Limb (tissue), 2 donors: ENCODE measurements around the gene SERP2.
A peak's percentile ranks its signal among the peaks of the same experiment; 100 is the strongest.
"Not testable (repeated sequence)": the region's sequence is repeated elsewhere in the genome, so short reads cannot be mapped to it uniquely, and the experiment has no call there.

ENCODE experiments used
- DNase-seq, 2 donors: peaks; one replicate each; pipeline ENCODE4 v3.0.0-alpha.2; 2016; ENCODE audit errors: extremely low spot score in 2 of 2

SERP2 gene

DNA sequence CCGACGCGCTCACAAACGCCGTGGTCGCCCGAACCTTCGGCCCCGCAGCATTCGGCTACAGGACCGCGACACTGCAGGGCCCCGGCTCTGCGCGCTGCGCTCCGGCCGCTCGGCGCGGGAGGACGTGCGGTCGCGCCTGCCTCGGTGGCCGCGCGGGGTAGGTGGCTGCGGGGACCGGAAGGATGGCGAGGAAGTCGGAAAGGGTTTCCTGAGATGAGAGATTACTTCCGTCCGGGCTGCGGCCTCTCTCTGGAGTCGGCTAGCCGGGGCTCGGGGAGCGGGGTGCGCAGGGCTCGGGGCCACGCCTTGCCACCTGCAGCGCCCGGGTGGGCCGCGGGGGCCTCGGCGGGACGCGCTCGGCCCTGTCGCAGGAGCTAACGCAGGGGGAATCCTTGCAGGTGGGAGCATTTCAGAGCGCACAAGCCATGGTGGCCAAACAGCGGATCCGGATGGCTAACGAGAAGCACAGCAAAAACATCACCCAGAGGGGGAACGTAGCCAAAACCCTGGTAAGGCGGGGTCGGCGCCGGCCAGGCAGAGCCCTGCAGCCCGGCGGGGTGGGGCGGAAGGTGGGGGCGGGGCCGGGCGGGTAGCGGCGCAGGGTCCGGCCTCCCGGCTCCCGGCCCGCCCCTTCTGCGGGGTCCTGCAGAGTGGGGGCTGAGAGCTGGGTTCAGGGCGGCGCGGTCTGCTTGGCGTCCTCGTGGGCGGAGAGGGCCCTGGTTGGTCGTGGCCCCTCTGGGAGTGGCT, at the start of gene SERP2:
Gene SERP2 (plus strand): TSS at position 224 of the 747 bp plus-strand sequence. CDS start 202 bp downstream, at position 426.
- DNase-seq: peak in 1 of 2 donors; percentile 79

DNA sequence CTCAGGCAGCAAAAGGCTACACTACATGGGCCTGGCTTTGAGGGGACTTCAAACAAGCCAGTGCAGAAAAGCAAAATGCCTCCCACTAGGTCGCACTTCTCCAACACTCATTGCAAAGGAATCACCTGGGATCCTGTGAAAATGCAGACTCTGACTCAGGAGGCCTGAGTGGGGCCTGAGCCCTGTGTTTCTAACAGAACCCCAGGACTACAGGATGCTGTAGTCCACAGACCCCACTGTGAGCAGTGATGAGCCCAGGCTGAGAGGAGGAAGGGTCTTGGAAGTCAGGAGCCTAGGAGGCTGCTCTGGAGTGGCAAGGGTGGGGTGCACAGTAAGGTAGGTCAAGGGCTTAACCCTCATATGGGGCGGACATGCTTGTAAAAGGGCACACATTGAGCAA, 46.7 kb upstream of the SERP2 start:
- DNase-seq: no peak

DNA sequence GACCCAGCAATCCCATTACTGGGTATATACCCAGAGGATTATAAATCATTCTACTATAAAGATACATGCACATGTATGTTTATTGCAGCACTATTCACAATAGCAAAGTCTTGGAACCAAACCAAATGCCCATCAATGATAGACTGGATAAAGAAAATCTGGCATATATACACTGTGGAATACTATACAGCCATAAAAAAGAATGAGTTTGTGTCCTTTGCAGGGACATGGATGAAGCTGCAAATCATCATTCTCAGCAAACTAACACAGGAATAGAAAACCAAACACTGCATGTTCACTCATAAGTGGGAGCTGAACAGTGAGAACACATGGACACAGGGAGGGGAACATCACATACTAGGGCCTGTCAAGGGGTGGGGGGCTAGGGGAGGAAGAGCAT, 44.6 kb upstream of the SERP2 start:
- not testable (repeated sequence) for DNase-seq

DNA sequence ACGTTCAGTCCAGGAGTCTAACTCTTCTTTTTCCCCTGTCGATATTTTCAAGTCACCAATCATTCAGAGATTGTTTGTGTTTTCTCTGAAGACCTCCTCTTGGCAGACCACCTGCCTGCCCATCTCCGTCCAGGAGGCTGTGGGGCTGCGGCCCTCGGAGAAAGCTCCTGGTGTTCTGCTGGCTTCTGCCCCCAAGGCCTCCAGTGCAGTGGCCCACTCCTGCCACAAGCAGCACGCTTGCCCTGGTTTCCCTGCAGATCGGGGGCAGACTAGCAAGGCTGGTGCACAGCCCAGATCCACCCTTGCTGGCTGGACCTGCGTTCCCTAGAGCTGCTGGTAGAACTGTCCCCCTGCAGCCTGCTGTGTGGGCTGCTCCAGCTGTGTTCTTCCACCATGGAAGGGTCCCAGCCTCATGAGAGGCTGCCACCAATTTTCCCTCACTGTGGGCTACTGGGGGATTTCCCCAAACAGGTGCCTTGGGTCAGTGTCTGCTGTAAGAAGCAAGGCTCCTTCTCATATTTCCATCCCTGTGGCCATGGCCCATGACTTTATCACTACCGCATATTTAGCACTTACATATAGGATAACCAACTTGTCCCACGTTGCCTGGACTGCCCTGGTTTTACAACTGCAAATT, 43.6 kb upstream of the SERP2 start:
- no peak for DNase-seq

DNA sequence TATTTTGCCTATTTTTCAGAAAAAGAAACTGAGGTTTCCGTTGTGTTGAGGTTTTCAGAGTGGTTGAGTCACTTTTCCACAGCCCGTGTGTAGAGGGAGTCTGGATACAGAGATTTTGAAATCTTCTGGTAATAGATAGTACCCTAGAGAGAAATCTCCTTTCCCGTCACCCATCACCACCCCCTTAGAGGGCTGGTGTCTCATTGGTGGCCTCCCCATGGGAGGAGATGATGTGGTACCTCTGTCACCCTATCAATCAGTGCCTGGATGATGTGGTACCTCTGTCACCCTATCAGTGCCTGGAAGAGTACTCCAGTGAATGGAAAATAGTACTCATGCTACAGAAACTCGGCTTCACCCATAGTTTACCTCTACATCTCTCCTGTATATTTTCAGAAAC, 42.2 kb upstream of the SERP2 start:
- no peak for DNase-seq

DNA sequence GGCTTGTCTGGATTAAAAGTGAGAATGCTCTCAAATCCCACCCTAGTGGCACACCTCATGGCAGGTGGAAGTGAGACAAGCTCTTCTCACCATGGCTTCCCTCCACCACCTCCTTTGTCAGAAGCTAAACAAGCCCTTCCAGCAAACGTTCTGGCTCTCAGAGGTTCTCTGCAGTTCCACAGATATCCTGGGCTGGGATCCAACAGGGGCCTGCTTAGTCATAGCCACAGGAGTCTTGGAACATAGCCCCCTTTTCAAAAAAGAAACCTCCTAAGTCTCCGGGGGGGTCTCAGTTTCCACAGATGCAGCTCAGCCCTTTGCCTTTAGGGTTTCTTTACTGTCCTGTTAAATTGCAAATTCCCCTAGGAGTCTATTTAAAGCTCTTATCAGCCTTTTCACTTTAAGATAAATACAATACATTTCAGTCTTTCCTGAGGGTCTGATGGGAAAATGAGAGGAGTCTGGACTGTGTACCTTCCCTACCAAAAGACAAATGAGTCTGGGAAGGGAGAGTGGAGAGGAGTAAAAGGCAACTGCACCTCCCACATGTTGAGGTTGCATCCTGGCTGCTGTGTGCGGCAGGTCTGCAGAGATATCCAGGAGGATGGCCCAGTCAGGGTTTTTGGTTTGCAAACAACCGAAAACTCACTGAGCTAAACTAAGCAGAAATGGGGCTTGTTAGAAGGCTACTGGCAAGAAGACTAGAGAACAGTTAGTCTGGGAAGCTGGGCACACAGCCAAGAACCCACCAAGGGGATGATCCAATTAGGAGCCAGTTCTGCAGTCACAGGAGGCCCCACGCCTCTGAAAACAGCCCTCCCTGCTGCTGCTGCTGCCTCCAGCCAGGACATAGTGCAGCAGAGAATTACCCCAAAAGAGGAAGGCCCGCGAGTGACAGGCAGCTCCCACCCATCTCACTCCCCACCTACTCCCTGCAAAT, 41.4 kb upstream of the SERP2 start:
- peak; percentile 75 to 85 for DNase-seq

DNA sequence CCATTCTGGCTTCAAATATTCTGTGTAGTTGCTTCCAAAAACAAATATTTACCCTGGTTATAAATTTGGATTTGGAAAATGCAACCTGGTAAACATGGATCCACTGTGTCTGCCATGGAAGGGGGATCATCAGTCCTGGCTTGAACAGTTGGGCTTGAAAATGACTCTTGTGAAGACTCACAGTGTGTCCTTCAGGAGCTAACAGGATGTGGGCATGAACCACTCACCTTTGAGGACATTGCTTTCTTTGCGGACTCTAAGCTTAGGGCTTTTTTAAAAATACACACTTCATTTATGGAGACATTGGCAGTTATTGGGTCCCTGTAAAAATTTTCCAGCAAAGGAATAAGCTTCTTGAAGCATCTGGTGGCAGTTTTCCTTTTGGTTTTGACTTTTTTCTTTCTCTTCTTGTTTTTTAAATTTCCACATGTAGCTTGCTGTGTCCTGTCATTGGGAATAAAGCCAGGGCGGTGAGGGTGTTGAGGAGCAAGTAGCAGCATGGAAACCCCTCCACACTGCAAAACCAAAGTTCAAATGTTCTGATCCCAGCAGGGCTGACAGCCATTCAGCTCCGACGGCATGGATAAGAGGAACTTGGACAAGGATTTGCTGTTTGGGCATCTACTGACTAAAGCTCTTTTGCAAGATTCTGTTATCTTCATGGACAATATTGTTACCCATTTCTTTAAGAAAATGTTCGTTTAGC, 39.5 kb upstream of the SERP2 start:
- DNase-seq: no peak

DNA sequence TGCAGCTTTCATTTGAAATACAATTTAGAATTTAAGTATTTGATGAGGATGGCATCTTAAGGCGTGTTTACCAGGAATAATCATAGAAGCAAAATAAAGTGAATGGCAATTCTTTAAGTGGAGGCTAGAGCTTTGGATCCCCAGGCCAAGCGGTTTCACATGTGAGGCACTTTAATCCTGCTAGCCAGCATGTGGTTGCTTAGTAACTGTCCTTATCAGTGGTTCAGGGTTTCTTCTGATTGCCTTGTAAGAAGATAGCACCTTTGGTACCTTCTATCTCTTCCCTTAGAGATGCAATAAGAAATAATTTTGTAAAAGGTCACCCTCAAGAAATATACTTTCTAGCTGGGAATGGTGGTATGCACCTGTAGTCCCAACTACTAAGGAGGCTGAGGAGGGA, 38.9 kb upstream of the SERP2 start:
- DNase-seq: no peak

DNA sequence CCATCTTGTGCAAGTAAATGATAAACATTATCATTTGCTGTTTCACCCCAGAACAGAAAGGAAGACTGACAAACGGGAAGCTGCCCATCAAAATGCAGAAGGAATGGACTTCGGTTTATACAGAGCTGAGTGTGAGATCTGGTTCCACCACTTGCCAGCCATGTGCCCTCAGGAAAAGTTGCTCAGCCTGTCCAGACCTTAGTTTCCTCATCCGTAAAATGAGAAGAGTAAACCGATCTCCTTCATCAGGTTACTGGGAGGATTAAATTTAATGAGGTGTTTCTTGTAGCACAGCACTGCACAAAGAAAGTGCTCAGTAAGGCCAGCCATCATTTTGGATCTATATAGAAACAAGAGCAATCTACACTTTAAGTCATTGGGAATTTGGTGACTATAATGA, 36.7 kb upstream of the SERP2 start:
- DNase-seq: no peak

DNA sequence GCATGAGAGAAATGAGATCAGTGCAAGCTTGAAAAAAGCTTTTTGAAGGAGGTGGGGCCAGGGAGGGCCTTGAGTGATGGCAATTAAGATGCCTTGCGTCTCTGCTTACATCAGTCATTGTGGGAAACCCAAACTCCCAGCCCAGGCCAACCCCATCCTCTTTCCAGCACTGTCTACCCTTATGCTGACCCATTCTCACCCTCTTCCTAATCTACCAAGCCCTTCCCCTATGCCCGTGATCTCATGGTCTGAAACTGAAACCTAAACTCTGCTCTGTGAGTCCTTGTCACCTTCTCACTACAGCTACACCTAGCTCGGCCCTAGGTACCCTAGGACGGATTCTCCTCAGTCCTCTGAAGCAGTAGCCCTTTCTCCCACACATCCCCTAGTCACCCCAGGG, 36.0 kb upstream of the SERP2 start:
- DNase-seq: no peak

DNA sequence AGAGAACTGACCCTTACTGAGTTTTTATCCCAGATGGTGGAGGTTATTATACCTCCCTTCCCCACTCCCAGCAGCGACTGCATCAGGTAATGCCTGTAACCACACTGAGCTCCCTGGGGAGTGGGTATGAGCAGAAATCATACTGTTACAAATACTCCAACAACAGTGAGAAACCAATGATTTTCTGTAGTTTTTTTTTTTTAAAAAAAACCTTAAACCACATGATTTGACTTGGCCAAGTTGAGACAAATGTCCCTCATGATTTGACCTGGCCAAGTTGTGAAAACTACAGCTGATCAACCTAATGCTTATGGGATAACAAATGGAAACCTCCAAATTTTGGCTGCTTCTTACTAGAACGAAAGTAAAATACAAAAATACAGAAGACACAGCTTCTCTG, 33.1 kb upstream of the SERP2 start:
- DNase-seq: no peak

DNA sequence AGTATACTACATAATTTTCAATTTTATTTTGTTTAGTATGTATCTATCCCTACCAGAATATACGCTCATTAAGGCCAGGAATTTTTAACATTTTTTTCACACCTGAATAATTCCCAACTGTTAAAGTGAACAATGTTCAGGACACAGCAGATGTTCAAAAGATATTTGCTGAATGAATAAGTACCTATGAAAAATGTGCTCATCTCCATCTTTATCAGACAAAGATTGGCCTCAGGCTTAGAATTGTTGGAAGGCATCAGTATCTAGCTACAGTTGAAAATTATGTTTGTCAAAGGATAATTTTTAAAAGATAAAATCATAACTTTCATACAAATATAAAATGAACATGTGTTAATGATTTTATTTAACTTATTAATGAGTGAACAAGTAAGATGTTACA, 30.9 kb upstream of the SERP2 start:
- no peak for DNase-seq

DNA sequence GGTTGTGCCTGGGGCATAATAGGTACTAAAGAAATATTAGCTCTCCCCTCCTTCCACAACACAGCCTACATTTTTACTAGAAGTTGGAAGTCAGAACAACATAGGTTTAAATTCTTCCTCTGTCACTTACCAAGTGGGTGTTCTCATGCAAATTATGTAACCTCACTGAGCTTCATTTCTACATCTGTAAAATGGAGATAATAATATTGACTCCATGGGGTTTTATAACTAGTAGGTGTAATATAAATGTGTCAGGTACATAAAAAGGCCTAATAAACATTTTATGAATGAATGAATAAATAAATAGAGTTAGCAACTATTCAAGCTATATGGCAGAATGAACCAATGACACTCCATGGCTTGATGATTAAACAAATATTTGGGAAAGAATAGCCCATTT, 27.1 kb upstream of the SERP2 start:
- no peak for DNase-seq

DNA sequence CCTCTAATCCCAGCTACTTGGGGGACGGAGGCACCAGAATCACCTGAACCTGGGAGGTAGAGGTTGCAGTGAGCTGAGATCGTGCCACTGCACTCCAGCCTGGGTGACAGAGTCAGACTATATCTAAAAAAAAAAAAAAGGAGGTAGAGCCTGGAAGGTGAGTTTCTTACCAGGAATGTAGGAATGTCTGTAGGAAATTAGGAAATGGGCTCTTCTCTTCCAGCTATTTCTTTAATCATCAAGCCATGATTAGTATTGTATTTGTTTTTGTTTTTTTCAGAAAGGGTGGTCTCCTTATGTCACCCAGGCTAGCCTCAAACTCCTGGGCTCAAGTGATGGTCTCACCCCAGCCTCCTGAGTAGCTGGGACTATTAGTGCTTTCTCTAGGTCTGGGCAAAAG, 26.3 kb upstream of the SERP2 start:
- no peak for DNase-seq

DNA sequence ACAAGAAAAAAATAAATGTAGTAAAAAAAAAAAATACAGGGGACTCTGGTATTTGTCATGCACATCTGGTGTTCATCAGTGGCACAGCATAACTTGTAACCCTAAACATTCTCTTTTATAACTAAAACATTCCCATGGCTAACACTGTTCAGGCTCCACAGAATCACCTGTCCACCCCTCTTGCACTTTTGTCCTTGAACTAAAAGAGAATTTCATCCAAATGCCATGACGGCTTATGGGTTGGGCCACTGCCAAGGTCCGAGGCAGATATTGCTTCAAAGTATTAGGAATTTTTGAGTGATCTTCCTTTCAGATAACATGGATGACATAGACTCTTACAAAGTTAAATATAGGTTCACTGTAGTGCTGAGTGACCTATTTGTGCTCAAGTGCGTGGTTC, 25.7 kb upstream of the SERP2 start:
- DNase-seq: no peak

DNA sequence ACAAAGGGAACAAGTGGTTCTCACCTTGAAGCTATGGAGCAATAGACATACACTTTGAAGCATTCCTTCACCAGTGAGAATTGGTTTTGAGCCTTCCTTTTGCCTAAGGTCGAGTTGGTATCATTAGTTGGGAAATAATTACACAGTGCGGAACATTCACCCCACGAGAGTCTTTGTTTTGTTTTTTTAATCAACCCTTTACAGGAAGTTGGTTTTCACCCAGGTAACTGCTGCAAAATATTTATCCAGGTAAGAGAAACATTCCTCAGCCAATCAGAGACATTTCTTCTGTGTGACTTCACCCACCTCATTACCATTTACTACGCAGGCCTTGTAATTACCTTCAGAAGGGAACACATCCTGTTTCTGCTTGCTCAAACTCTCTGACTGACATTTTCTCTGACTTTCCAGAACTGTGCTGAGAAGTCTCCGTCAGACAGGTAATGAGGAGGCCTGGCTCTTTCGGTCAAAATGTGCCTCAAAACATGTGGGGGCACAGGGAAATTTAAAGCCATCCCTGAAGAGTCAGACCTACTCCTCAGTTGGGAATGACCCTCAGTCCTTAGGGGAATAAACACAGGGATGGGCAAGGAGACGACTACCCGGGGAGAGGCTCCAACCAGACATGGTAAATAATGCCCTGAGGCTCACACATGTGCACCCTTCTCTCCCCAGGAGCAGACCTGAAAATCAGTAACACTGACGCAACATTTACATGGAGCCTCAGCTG, 22.7 kb upstream of the SERP2 start:
- no peak for DNase-seq

DNA sequence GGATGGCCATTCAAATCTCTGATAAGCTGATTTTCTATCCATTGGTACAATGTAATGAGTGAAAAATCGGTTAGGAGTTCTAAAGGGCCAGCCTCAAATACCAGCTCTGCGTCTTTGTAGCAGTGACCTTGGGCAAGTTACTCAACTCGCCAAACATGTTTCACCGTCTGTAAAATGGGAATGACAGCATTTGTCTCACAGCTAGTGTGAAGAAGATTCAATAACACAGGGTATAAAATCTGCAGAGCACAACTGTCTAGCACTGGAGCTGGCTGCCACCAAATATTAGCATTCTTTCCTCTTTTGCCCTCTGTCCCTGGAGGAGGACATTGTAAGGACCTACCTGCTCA, 22.1 kb upstream of the SERP2 start:
- DNase-seq: no peak

DNA sequence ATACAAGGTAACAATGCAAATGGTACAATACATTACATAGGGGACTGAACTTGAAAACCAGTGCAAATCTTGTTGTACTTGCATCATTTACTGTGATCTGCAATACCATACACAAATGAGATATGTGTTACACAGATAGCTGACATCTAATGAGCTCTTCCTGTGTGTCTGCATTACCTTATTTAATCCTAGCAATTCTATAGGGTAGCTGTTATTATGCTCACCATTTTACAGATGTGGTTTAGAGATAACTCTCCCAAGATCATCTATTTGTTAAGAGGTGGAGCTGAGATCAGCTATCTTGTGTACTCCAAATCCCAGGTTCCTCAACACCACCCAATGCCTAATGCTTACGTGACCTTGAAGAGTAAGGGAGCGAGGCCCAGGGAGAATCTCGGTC, 21.4 kb upstream of the SERP2 start:
- DNase-seq: no peak

DNA sequence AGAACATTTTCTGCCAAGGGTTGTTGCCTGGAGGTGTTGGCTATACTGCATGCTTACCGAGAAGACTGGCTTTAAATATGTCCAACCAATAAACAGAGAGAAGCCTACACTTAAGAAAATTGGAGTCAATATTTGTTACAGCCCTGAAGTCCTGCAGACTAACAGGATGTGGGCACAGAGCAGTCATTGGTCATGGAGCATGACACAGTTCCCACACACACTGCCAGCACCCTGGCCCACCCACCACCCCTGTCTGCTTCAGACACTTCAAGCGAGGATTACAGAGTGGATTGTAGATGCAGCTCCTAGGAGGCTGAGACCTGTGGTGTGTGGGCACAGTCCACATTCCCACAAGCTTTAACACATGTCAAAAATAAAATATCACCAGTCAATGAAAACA, 21.0 kb upstream of the SERP2 start:
- no peak for DNase-seq

DNA sequence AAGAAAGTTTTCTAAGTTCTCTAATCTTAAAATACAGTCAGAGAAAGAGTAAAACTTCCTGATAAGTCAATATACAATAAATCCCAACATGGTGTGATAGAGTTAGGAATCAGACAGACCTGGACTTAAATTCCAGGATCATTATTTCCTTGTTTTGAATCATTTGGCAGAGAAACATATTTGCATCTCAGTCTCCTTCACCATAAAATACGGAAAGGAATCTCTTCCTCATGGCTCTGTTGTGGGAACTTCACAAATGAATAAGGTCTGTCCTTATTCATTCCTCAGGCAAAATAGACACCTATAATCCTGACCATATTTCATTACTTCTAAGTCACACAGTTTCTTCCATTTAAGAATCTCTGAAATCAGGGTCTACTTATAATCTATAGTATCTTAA, 19.3 kb upstream of the SERP2 start:
- no peak for DNase-seq

DNA sequence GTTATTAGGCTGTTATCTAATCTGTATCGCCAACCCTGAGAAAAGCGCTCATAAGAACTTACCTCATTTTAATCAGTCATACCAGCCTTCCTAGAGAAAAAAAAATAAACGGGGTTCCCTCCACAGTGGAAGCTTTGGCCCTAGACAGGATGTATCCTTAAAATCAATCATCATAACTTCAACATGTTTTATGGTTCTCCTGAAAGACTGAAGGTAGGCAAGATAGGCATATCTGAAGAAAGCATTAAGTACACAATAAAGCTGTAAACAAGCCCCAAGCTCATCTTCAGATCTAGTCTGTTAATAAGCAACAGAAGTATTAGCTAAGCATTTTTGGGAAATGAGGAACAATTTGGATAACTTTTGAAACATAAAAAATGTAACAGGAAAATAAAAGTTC, 18.7 kb upstream of the SERP2 start:
- DNase-seq: no peak
